Measurements from ENCODE around the gene NOVA2. TPM values are rescaled to one million over a fixed set of nuclear protein-coding genes. Genes with fewer than 3 reads are reported as not detected.

The NOVA2 gene
- total and polyA plus RNA-seq, 9 of the 15 experiments (the other 6 are each of a cell fraction or from before 2014, with no cell fraction given): not detected

DNA sequence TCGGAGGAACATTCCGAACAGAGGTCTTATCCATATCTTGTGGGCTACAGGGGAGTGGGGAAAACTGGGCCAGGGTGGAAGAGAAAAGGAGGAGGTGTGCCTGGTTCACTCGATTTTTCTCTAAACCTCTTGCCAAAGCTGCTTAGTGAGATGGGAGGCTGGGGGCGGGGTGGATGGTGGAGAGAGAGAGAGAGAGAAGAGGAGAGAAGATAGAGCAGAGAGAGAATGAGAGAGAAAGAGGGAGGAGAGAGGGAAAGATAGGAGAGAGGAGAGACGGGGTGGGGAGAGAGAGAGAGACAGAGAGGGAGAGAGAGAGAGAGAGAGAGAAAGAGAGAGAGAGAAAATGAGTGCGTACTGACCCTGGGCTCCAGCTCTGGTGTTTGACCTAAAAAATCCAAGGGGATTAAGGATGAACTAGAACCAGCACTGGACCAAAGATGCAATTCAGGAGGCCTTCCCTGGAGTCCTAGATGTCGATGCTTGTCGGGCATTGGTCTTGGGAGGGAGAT lies 14.1 kb downstream of the NOVA2 start:
- Histone ChIP-seq H3K36me3 (ENCODE audit: control insufficient read depth, insufficient read depth, low read length) (no peaks in the 10 kb centered on the region), H4K20me1 (replicated peaks; ENCODE audit: control insufficient read depth, insufficient read depth, low read length) (no peaks in the 10 kb centered on the region; the same call in 1 of the 2 replicates), H3K4me2 (ENCODE audit: insufficient read depth, low read length) (no peak overlapping the region), H2AFZ (ENCODE audit: low read depth, low read length) (no peak overlapping the region), H3K27ac (ENCODE audit: extremely low read depth, low read depth, low read length) (no peak overlapping the region), H3K79me2 (ENCODE audit: control insufficient read depth, insufficient read depth, low read length) (no peaks in the 10 kb centered on the region), H3K9ac (ENCODE audit: insufficient read depth in 1 of 2, low read depth in 2 of 2, low read length in 2 of 2) (no peak overlapping the region), H3K9me3 (replicated peaks; ENCODE audit: control insufficient read depth, insufficient read depth, low read depth, low read length) (no peaks in the 10 kb centered on the region), H3K4me3 (no peak overlapping the region), H3K9me1 (ENCODE audit: control insufficient read depth, insufficient read depth, low read length) (no peaks in the 10 kb centered on the region), H3K27me3 (ENCODE audit: control insufficient read depth in 2 of 2, insufficient read depth in 2 of 2, low read length in 2 of 2) (peaks cover 26 to 52% of the 10 kb centered on the region in 2 experiments), H3K4me1 (replicated peaks in 1 of 2; ENCODE audit: control insufficient read depth in 2 of 2, insufficient read depth in 2 of 2, low read length in 2 of 2) (peaks cover 0 to 11% of the 10 kb centered on the region in 2 experiments; a peak in 2 of 5 replicates)
- BruUV-seq (replicated peaks): no TSS peak
- ATAC-seq: no peak
- no peak for DNase-seq (ENCODE audit: extremely low read depth in 1 of 4, low spot score in 3 of 4)
- intact Hi-C loops (cut with micrococcal nuclease) (no loop called here), in situ Hi-C loops (cut with MboI) (no loop called here)
- no peak for FAIRE-seq
- CTCF ChIA-PET (ENCODE audit: low intra/inter-chr PET ratio): no interaction called here
- TF ChIP-seq ZNF41 (CRISPR knock-in tag; conservative IDR thresholded peaks at IDR 0.05) (no peak), FOXA3 (CRISPR knock-in tag; conservative IDR thresholded peaks at IDR 0.05 in 1 of 2, IDR thresholded peaks at IDR 0.05 in 1 of 2) (no peak), MAFK (IDR thresholded peaks at IDR 0.05; ENCODE audit: low read length) (no peak), ZNF778 (CRISPR knock-in tag; IDR thresholded peaks at IDR 0.05) (no peak), SMARCA5 (IDR thresholded peaks at IDR 0.05) (no peak), TBL1XR1 (IDR thresholded peaks at IDR 0.05; ENCODE audit: low read length in 2 of 2) (no peak), KAT2B (IDR thresholded peaks at IDR 0.05; ENCODE audit: low read depth, low read length) (no peak), ZNF217 (CRISPR knock-in tag; IDR thresholded peaks at IDR 0.05) (no peak)
- TF ChIP-seq, protein P1, sequence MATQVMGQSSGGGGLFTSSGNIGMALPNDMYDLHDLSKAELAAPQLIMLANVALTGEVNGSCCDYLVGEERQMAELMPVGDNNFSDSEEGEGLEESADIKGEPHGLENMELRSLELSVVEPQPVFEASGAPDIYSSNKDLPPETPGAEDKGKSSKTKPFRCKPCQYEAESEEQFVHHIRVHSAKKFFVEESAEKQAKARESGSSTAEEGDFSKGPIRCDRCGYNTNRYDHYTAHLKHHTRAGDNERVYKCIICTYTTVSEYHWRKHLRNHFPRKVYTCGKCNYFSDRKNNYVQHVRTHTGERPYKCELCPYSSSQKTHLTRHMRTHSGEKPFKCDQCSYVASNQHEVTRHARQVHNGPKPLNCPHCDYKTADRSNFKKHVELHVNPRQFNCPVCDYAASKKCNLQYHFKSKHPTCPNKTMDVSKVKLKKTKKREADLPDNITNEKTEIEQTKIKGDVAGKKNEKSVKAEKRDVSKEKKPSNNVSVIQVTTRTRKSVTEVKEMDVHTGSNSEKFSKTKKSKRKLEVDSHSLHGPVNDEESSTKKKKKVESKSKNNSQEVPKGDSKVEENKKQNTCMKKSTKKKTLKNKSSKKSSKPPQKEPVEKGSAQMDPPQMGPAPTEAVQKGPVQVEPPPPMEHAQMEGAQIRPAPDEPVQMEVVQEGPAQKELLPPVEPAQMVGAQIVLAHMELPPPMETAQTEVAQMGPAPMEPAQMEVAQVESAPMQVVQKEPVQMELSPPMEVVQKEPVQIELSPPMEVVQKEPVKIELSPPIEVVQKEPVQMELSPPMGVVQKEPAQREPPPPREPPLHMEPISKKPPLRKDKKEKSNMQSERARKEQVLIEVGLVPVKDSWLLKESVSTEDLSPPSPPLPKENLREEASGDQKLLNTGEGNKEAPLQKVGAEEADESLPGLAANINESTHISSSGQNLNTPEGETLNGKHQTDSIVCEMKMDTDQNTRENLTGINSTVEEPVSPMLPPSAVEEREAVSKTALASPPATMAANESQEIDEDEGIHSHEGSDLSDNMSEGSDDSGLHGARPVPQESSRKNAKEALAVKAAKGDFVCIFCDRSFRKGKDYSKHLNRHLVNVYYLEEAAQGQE (IDR thresholded peaks at IDR 0.05; ENCODE audit: borderline replicate concordance): no peak
- TF ChIP-seq, protein P1 (CRISPR knock-in tag; IDR thresholded peaks at IDR 0.05; ENCODE audit: low read depth): no peak
- WGBS (ENCODE audit: insufficient coverage, low coverage, missing lambda C conversion rate): 4% methylated on average over 4 of the region's 8 CpGs
- POLR2A ChIA-PET: interaction anchor here (0.7 kb wide), 1 partner anchor 84 kb away, joined by 3 read pairs; no protein-coding TSS in a partner anchor
